Measurements from ENCODE around the gene LHFPL6.

Gene LHFPL6

DNA sequence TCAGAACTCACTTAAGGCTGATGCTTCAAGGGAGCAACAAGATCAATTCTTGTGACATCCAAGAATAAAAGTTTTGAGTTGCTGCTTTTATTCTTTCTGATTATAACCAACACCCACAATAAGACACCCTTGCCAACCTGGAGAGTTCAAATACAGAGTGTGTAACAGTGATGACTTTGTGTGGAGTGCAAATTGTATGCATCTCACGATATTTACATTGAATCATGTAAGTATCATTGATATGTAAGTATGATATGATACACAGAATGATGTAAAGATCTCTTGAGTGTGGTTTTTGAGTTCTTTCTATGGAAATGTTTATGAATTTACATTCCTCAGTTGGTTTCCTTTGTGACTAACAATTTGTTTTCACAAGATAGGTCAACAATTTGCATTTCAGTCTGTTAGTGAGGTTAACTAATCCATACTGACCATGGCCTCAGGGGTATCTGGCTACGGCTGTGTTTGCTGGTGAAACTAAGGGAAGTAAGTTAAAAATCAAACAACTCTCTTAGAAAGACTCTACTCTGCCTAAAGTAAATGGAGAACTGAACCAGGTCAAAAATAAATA is 12.4 kb downstream of the LHFPL6 start:
- no peak for DNase-seq (ENCODE audit: low spot score)

DNA sequence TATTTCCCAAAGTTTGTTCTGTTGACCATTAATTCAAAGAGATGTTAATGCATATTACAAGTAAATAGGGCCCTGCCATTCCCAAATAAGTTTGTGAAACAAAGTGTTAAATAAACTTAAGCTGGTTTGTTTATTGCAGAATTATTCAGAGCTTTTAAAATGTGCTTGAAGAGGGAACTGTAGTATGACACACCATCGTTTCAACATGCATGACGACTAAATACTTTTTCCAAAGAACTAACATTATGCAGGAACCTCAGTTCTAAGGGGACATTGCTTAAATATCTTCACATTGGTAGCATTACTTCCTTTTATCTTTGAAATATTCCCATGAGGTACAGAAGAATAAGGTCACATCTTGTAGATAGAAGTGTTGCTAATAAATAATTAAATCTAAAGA is 14.6 kb downstream of the LHFPL6 start:
- no peak for DNase-seq (ENCODE audit: low spot score)

DNA sequence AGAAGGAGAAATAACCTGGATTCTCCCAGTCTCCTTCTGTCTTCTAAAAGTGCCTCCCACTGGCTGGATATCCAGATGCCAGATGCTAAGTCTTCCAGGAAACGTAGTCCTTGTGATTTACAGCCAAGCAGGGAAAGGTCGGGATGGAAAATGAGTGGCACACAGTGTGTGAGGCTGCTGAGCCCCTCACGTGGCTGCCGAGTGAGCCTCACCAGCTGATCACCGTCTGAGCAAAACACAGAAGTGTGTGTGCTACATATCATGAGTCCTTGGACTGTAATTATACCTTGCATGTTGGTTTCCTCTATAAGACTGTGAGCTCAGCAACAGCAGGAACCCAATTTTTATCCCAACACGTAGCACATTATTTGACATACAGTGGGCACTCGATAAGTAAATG is 15.1 kb downstream of the LHFPL6 start:
- DNase-seq (ENCODE audit: low spot score) = no peak

DNA sequence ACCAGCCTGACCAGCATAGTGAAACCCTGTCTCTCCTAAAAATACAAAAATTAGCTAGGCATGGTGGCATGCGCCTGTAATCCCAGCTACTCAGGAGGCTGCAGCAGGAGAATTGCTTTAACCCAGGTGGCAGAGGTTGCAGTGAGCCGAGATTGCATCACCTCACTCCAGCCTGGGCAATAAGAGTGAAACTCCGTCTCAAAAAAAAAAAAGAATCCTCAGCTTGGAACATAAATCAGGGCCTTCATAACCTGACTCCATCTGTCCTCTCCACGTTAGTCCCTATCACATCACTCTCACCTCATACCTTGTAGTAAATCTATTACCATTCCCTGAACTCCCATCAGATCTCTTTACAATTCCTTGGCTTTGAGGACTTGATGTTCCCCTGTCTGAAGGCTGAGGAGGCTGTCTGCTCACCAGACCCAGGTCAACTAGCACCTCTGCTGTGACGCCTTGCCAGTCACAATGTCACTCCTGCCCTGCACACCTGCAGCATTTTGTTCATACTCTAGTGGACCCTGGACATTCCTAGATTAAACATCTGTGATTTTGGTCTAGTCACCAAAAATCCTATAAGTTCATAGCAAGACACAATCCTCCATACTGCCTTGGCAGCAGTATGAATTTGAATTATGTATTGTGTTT is 15.9 kb downstream of the LHFPL6 start:
- no peak for DNase-seq (ENCODE audit: low spot score)

DNA sequence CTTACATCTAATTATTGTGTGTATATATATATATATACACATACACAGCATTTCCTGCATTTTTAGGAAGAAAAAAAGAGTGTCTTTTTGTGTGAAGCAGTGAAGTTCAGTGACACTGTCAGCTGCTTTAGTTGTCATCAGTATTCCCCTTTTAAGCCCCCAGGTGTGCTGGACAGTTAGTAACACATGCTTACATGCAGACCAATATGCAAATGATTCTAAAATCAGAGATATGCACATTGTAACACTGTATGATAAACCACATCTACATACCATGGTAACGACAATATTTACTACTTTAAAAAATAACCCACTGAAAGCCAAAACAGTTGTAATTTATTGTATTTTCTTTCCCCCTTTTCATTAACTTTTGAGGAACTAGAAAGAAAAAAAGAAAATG is 16.8 kb downstream of the LHFPL6 start:
- no peak for DNase-seq (ENCODE audit: low spot score)

DNA sequence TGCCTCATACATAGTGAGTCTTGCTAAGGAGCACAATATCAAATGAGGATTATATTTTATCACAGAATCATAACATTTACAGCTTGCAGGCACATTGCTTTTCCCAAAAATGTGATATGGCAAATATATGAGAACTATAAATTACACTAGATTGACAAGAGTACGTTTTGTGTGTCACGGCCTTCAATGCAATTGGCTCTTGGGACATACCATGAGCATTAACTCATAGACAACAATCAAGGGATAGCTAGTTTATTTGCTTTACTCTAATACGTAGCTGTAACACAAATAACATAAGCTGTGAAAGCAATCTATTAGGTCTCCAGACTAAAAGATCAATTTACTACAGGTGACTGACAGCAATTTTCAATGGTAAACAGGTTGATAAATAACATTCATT is 17.8 kb downstream of the LHFPL6 start:
- DNase-seq (ENCODE audit: low spot score) = no peak

DNA sequence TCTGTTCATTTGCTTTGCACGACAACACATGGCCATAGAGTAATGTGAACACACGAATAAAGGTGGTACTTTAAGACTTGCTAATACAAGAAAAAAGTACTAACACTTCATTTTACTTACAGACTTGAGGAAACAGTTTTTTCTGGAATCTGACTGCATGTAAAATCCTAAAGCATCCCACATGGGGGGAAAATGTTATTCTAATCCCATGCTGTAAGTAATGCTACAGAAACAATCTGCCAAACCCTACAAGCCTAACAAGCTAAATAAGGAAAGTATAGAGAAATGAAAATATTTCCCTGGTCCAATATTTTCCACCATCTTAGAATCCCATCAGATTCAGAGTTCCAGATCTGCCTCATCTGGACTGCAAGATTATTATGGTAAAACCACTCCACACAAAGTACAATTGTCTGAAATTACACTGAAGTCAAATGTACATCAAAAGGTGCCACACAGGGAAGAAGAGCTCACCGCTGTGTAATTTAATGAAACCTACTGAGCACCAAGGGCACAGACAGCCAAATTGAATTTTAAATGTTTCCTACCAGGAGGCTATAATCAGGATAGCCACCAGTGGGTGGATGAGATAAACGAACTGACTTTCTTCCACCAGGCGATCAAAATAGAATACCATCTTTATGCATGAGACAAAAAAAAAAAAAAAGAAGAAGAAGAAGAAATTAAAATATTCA is 22.0 kb downstream of the LHFPL6 start:
- DNase-seq (ENCODE audit: low spot score) = no peak

DNA sequence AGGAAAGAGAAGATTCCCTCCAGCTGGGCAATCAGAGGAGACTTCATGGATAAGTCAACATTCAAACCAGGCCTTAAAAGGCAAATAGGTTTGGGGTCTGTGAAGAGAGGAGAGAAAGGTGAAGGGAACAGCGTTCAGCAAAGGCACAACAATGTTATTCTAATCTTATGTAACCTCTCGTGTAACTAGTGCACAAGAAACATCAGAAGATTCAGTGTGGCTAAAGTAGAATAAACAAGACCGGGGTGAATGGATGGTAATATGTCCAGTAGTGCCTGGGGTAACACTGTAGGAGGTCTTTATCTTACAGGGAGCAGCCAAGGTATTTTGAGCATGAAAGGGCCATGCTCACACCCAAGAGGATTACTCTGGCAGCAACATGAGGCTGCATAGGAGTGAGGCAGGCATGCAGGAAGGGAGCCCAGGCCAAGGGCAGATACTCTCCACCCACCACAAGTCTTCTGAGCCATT is 24.1 kb downstream of the LHFPL6 start:
- DNase-seq (ENCODE audit: low spot score) = no peak

DNA sequence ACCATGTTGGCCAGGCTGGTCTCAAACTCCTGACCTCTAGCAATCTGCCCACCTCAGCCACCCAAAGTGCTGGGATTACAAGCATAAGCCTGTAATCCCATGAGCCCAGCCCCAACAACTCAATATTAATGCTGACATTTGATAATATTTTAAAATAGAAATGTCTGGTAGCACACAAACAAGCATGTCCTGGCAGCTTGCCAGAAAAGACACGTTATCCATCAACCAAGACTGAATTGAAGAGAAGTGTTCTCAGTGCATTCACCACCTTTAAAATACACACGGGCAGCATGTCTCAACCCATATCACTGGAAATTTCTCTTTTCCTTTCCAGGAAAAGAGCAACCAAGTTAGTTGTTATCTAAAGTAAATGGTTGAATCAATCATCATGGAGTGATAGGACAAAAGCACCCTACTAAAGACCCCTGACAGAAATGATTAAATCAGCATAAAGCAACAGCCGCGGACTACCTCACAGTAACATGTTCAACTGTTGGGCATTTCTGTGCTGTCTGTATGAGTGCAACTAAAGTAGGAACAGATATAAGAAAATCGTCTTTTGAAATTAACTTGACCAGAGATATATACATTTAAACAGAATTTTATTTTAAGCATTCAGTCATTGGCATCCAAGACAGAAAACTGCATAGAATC is 25.0 kb downstream of the LHFPL6 start:
- no peak for DNase-seq (ENCODE audit: low spot score)

DNA sequence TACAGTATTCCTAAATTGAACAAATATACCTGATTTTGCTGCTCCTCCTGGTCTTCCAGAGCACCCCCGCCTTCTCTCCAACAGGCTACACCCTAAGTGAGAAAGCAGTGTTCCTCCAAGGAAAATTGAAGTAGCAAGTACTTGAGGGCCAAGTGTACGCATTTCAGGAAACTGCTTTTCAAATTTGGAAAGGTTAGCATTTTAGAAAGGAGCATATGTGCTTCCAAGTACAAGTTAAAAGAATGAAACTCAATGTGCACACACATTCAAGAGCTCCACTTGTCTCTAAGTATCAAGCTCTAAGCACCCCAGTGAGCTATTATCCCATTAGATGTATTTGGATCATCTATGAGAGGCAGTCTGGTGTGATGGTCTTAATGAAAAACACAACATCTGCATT is 25.8 kb downstream of the LHFPL6 start:
- DNase-seq (ENCODE audit: low spot score) = no peak

DNA sequence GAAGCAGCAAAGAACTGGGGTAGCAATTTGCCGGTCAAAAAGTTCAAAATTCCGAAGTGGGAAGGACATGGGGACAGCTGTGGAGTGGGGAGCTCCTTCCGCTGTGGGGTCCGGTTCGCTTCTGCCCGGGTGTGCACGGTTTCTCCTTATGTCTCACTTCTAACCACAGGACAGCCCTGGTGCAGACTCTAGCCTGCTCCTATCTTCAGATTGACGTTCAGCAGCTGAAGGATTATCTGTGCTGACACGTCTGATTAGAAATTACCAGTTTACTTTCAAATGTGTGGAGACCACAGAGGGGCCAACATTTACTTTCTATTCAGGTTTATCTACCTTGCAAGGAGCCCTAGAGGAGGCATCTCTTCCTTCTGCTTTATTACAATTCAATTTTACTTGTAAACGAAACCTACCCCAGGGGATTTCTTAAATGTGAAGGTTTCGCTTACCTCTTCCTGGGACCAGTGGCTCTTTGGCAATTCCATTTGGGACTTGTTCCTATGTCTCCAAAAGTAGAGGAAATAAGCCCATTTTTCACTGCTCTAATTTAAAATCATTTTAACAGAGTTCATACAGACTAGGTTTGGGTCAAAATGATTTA is 27.3 kb downstream of the LHFPL6 start:
- no peak for DNase-seq (ENCODE audit: low spot score)

DNA sequence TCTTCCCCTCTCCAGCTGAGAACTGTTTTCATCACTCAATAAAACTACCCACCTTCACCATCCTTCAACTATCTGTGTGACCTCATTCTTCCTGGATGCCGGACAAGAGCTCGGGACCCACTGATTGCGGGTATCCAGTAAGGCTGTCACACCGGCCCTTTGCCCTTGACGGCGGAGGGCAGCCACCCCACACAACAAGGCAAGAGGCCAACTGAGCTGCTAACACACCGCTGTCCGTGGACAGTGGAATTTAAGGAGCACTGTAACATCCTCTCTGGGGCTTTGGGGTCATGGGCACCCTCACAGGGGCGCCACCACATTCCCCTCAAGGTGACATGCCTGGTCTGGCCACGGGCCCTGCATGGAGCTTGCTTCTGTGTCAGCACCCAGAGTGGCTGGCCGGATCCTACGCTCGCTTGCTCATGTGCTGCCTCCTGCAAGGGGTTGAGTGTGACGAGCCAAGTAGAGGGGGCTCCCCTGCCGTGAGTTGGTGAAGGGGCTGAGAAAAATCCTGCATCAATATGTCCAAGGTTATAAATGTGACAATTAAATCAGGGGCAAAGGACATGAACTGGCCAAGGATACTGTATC is 31.4 kb downstream of the LHFPL6 start:
- no peak for DNase-seq (ENCODE audit: low spot score)

DNA sequence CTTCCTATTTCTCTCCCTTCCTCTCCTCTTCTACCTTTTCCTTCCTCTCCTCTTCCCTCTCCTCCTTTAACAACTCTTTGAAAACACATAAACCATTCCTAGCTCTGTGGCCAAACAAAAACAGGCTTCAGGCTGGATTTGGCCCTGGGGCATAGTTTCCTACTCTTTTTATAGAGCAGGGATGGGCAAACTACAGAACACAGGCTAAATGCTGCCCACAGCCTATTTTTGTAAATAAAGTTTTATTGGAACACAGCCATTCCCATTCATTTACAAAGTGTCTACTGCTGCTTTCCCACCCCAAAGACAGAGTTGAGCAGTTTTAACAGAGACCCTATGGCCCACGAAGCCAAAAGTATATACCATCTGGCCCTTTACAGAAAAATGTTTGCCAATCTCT is 35.4 kb downstream of the LHFPL6 start:
- DNase-seq (ENCODE audit: low spot score) = no peak

DNA sequence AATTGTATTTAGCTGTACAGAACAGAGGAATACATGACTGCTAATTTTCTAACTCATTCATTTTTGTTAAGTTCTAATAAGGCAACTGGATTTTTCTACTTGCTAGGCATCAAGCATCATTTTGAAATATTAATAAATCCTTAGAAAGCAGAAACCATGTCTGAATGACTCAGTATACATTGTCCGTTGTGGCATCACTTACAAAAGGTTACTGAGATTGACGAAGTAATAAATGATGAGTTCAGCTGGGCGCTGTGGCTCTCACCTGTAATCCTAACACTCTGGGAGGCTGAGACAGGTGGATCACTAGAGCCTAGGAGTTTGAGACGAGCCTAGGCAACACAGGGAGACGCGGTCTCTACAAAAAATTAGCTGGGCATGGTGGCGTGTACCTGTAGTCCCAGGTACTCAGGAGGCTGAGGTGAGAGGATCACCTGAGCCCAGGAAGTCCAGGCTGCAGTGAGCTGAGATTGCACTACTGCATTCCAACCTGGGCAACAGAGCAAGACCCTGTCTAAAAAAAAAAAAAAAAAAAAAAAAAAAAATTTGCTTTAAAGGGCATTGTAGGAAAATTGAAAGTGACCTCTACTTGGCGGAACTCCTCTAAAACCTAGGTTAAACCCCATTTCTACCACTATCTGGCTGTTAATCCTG is 36.6 kb downstream of the LHFPL6 start:
- no peak for DNase-seq (ENCODE audit: low spot score)

DNA sequence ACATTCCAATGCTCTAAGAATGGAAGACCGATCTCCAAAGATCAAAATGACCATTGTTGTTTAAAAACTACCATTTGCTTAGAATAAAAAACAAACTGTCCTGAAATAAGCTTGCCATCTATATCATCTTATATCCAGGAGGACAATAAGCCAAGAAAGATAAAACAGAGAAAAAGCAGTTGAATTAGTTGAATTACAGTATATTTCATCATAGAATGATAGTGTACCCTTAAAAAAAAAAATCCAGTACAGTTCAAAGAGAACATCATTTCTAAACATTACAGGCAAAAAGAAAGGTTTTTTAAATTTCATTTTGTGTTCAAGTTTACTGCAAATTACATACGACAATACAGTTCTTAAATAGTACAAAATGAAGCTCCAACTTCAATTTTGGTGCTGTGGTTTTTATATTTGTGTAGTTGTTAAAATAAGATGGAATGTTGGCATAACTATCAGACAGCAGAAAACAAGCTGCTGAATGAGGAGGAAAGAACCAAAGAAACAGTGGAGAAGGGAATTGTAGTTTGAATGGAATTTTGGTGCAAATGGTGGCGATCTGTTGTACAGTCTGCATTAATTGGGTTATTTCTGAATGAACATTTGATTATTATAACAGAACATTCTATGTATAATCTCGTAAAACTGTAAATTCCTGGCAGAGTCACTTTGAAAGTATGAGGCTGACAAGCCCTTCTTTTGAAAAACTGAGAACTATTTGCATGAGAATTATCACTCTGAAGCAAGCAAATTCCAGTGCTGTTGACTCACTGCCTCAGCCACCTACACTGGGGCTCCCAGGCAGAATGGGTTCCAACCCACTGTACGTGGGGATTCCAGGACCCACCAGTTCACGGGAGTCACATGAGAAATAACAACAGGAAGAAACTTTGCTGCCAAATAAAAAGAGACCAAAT is 37.7 kb downstream of the LHFPL6 start:
- DNase-seq (ENCODE audit: low spot score) = peak; percentile 32

DNA sequence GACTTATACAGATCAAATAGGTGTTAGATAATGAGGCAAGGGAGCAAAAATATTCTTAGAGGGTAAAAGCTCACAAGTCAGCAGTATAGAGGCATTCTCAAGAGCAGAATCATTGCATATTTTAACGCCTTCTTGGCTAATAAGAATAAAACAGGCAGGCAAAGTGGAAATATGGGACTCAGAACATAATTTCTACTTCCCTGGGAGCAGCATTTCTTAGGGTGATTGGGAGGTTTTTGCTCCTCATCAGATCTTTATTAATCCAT is 39.6 kb downstream of the LHFPL6 start:
- no peak for DNase-seq (ENCODE audit: low spot score)

DNA sequence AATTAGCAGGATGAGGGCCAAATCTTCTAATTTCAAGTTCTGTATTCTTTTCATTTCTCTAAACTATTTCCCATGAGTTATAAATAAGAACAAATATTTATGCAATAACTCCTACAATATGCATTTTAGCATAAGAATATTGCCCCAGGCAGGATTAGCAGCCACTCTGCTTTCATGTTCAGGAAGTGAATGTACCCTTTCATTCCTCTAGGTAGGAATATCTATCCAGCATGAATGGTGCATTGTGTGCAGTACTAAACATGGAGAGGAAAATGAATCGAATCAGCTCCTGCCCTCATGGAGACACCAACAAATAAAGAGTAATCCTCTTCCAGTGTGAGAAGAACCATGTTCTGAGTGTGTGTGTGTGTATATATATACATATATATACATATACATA is 41.0 kb downstream of the LHFPL6 start:
- DNase-seq (ENCODE audit: low spot score) = no peak

DNA sequence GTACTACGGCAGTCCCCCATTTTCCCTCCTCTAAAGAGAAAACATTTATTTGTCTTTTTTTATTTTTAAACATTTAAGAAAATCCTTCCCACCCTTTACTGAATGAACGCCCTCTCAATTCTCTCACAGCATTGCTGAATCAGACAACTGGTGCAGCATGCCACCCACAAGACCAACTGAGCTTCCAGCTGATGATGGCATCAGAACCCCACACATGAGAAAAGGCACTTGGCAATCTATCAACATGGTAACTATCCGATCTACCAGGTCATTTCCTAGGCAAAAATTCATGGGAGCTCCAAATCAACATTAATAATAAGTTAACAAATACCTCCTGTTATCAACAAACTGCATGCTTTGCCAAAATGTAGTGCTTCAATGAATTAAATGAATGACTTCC is 43.1 kb downstream of the LHFPL6 start:
- no peak for DNase-seq (ENCODE audit: low spot score)

DNA sequence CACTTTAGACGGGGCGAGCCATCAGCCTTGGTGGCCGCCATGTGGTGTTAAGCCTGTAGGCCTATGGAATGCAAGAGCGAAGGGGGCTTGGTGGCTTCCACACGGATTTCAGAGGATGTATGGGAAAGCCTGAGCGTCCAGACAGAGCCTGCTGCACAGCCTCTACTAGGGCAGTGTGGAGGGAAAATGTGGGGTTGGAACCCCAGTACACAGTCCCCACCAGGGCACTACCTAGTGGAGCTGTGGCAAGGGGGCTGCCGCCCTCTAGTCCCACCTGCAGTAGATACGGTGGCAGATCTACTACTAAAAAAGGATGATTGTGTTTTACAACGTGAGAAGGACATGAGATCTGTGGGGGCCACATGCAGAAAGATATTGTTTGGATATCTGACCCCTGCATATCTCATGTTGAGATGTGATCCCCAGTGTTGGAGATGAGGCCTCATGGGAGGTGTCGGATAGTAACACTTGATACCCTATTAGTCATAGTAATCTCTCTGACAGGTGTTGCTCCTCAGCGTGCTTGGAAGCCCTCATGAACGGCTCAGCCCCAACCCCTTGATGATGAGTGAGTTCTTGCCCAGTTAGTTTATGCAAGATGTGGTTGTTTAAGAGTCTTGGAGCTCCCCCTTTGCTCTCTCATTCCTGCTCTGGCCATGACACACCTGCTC is 45.6 kb downstream of the LHFPL6 start:
- DNase-seq (ENCODE audit: low spot score) = no peak

DNA sequence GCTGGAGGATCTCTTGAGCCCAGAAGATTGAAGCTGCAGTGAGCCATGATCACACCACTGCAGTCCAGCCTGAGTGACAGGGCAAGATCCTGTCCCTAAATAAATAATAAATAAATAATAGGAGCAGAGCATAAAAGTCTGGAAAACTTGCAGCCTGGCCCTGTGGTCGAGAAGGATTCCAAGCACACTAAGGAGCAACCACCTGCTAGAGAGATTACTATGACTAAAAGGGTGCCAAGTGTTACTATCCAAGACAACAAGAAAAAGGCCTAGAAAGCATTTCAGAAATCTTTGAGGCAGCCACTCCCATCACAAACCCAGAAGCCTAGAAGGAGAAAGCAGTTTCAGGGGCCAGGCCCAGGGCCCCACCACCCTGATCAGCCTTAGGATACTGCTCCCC is 46.1 kb downstream of the LHFPL6 start:
- no peak for DNase-seq (ENCODE audit: low spot score)
